Stomach (tissue), 4 donors: ENCODE measurements around the gene SLC27A3.

Experiments
- CTCF ChIP-seq, 7 experiments: fragments of 450-650 bp in 4 of 7; fragments of 200-600 bp in 3 of 7; sonication (generic) in 3 of 7; IDR thresholded peaks; one replicate each; pipeline ENCODE4 v1.5.1; 2016 to 2019; ENCODE audit warnings: antibody characterized with exemption in 7 of 7, control low read depth in 2 of 7, mild to moderate bottlenecking in 1 of 7
- EP300 ChIP-seq: sonication (generic); formaldehyde crosslinking; IDR thresholded peaks from one replicate; pipeline ENCODE4 v1.6.1; 2017; ENCODE audit warnings: antibody characterized with exemption
- POLR2AphosphoS5 ChIP-seq, 3 donors: sonication (generic); formaldehyde crosslinking; IDR thresholded peaks; one replicate each; pipeline ENCODE4 v1.6.1; 2016; ENCODE audit warnings: antibody characterized with exemption in 3 of 3

GRCh38 chr1:153773096-153773921 lies 1.9 kb upstream of the SLC27A3 start:
- TF ChIP-seq CTCF (IDR thresholded peaks at IDR 0.05) = no peak
- no peak for TF ChIP-seq EP300
- no peak for TF ChIP-seq POLR2AphosphoS5 (IDR thresholded peaks at IDR 0.05)
